ENCODE data around the gene CDK5. TPM values are rescaled to one million over a fixed set of nuclear protein-coding genes. Genes with fewer than 3 reads are reported as not detected.
"Not testable (repeated sequence)": the region's sequence is repeated elsewhere in the genome, so short reads cannot be mapped to it uniquely, and the experiment has no call there.

Gene CDK5
- polyA plus RNA-seq, 1 donor from 2014 or later, result 11.4 TPM

DNA sequence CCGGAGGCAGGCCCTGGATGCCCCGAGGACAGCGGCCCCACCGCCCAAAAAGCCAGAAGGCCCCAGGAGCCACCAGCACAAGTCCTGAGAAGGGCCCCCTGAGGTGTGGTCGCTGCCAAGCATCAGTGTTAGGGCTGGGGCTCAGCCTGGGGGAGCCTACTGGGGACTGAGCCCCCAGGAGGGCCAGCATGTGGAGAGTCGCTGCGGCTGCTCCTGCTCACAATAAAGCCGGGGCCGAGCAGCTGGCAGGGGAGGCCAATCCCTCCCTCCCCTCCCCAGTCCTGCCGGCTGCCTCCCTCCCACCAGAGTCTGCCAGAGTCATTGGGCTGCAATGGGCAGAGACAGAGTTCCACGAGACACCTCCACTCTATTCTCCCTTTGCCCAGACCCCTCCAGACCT is 12.4 kb downstream of the CDK5 start:
- H3K36me3 Mint-ChIP-seq, result no peaks in the 10 kb centered on the region
- no peaks in the 10 kb centered on the region for H3K4me1 Mint-ChIP-seq
- H3K27me3 Mint-ChIP-seq, result no peaks in the 10 kb centered on the region
- H3K27ac Mint-ChIP-seq, result peak overlapping the region in 1 of 3 donors; percentile 59
- H3K4me3 Mint-ChIP-seq, result no peak overlapping the region
- H3K9me3 Mint-ChIP-seq, result no peaks in the 10 kb centered on the region

DNA sequence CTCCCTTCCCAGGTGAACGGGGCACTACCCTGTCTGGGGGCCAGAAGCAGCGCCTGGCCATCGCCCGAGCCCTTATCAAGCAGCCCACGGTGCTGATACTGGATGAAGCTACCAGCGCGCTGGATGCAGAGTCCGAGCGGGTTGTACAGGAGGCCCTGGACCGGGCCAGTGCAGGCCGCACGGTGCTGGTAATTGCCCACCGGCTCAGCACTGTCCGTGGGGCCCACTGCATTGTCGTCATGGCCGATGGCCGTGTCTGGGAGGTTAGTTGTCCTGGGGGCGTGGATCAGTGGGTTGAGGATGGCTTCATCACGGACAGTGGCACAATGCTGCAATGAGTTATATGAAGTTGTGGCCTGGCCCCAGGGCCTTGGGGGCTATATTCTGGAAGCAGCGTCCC is 13.7 kb downstream of the CDK5 start:
- Mint-ChIP-seq H3K9me3 (no peaks in the 10 kb centered on the region), H3K36me3 (no peaks in the 10 kb centered on the region), H3K4me1 (no peaks in the 10 kb centered on the region), H3K4me3 (no peak overlapping the region), H3K27me3 (no peaks in the 10 kb centered on the region), H3K27ac (peak overlapping the region in 1 of 3 donors; percentile 59)

DNA sequence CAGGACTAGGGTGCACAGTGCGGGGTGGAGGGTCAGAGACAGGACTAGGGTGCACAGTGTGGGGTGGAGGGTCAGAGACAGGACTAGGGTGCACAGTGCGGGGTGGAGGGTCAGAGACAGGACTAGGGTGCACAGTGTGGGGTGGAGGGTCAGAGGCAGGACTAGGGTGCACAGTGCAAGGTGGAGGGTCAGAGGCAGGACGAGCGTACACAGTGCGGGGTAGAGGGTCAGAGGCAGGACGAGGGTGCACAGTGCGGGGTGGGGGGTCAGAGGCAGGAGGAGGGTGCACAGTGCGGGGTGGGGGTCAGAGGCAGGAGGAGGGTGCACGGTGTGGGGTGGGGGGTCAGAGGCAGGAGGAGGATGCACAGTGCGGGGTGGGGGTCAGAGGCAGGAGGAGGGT is 14.2 kb downstream of the CDK5 start:
- H3K4me3 Mint-ChIP-seq, H3K4me1 Mint-ChIP-seq, H3K36me3 Mint-ChIP-seq, H3K27ac Mint-ChIP-seq, H3K9me3 Mint-ChIP-seq, H3K27me3 Mint-ChIP-seq: not testable (repeated sequence)

DNA sequence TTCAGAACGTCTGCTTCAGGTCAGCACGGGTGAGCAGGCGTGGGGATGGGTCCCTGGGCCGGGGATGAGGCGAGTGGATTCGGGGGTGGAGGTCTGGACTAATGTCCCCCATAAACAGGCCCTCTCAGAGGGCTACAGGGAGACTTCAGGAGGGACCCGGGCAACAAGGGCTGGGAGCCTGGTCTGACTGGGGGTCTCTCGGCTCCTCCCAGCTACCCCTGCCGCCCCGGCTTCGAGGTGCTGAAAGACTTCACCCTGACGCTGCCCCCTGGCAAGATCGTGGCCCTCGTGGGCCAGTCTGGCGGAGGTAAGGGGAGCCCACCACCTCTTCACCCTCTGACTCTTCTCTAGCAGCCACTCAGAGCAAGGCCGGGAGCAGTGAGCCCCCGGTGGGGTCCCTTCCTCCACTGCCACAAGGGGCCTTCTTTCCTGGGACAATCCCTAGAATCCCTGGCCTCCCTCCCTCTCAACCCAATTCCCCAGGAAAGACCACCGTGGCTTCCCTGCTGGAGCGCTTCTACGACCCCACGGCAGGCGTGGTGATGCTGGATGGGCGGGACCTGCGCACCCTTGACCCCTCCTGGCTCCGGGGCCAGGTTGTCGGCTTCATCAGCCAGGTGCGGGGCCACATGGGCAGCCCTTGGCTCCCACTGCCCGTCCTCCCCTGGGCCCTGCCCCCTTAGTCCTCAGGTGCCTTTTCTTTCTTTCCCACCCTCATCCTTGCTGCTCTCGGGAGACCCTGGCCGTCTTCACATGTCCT is 16.9 kb downstream of the CDK5 start:
- Mint-ChIP-seq H3K36me3 (peaks cover 3% of the 10 kb centered on the region), H3K4me3 (no peak overlapping the region), H3K27me3 (no peaks in the 10 kb centered on the region), H3K9me3 (no peaks in the 10 kb centered on the region), H3K27ac (no peak overlapping the region), H3K4me1 (no peaks in the 10 kb centered on the region)

DNA sequence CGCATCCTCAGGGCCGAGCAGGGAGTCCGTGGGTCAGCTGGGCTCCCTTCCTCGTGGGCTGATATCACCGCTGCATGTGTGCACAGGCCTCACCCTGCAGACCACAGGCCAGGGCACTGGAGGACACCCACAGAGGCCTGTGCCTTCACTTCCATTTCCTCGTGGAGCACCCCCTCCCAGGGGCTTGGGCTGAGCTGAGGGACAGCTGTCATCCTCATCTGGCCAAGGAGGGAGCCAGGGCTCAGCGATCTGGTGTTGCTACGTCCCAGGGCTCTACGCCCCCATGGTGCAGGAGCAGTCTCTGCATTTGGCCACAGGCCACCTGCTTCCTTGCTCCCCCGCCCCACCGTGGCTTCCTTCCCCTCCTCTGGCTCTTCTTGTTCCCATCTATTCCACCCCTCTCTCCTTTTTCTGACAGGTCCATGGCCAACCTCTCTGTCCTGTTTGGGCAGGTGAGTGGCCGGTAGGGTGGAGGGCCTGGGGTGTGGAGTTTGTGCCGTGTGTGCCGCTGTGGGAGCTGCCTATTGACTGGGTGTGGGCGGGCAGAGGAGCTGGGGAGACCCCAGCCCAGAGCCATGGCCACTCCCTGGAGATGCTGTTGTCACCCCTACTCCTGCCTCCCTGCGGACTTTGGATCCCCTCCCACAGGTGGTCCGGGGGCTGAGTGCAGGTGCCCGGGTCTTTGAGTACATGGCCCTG is 17.7 kb downstream of the CDK5 start:
- Mint-ChIP-seq H3K27me3 (no peaks in the 10 kb centered on the region), H3K9me3 (no peaks in the 10 kb centered on the region), H3K4me3 (no peak overlapping the region), H3K27ac (no peak overlapping the region), H3K36me3 (peaks cover 3% of the 10 kb centered on the region), H3K4me1 (no peaks in the 10 kb centered on the region)

DNA sequence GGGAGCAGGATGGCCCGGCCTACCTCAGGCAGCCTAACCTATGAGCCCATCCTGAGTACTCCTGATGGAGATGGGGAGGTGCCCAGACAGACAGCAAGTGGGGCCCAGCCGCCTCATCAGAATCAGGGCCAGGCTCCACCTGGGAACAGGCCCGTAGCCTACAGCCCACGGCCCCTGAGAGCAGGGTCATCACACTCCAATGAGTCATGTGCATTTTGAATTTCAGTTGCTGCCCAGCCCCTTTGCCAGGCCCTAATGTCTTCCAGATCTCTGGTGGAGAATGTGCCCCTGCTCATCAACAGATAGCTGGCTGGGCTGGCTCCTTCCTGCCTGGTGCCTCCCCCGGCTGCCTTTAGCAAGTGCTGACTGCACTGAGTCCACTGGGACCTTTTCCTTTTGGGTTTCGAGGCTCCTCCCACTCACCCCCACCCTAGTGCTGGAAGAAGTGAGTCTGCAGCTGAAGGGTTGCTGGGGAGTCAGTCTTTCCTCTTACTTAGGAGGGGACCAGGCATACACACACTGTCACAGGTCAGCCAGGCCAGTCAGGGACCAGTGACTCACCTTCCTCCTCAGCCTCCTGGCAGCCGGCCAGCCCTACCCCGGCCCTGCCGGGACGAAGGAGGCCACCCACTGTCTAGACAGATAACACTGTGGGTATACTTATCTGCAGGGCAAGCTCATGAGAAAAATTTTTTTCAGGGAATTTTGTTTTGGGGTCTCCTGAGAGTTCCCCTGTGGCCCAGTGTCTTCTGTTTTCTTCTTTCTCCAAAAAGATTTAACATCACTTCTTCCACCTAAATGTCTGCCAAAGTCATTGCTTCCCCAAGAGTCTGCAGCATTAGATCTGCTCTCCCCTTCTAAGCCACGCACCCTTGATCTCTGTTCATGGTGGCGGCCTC is 18.5 kb downstream of the CDK5 start:
- no peaks in the 10 kb centered on the region for H3K27me3 Mint-ChIP-seq
- H3K27ac Mint-ChIP-seq, result peak overlapping the region in 1 of 3 donors; percentile 43
- no peaks in the 10 kb centered on the region for H3K4me1 Mint-ChIP-seq
- peaks cover 3% of the 10 kb centered on the region for H3K36me3 Mint-ChIP-seq
- H3K4me3 Mint-ChIP-seq, result no peak overlapping the region
- H3K9me3 Mint-ChIP-seq, result no peaks in the 10 kb centered on the region

DNA sequence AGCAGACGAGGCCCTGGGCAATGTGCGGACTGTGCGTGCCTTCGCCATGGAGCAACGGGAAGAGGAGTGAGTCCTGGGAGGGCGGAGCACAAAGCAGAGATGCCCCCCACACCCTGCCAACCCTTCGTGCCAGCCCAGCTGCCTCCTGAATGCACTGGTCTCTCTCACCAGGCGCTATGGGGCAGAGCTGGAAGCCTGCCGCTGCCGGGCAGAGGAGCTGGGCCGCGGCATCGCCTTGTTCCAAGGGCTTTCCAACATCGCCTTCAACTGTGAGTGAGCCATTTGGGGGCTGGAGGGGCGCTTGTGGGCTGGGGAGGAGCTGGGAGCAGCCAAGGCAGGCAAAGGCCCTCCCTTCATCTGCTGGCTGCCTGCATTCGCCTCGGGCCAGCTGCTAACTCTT is 21.8 kb downstream of the CDK5 start:
- Mint-ChIP-seq H3K4me3 (no peak overlapping the region), H3K27ac (no peak overlapping the region), H3K4me1 (peaks cover 0 to 2% (median 0%) of the 10 kb centered on the region in 3 donors), H3K36me3 (peaks cover 8% of the 10 kb centered on the region), H3K27me3 (no peaks in the 10 kb centered on the region), H3K9me3 (no peaks in the 10 kb centered on the region)

DNA sequence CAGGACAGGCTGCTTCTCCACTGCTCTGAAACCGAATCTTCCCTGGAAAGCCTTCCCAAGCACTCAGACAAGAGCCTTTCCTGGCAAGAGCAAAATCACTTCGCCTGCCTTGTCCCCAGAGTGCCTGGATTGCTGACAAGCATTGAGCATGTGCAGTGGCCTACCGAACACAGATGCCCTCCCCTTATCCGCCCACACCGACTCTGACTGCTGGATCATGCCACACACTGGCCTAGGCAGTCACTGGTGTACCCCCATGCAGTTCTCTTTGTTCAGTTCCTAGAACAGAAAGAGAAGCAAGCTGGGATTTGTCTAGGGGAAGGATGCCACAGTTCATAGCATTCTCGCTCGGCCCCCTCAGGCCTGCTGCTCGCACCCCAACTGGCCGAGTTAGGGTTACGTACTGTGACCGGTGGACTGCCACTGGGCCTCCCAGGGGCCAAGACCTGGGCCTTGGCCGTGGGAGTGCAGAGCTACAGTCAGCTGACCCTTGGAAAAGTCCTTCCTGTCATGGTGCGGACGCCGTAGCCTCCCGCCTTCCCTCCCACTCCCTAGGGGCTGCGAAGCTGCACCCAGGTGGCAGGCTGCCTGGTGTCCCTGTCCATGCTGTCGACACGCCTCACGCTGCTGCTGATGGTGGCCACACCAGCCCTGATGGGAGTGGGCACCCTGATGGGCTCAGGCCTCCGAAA is 22.5 kb downstream of the CDK5 start:
- Mint-ChIP-seq H3K9me3 (no peaks in the 10 kb centered on the region), H3K27ac (no peak overlapping the region), H3K27me3 (no peaks in the 10 kb centered on the region), H3K4me3 (no peak overlapping the region), H3K4me1 (peaks cover 0 to 2% (median 0%) of the 10 kb centered on the region in 3 donors), H3K36me3 (peaks cover 8% of the 10 kb centered on the region)

DNA sequence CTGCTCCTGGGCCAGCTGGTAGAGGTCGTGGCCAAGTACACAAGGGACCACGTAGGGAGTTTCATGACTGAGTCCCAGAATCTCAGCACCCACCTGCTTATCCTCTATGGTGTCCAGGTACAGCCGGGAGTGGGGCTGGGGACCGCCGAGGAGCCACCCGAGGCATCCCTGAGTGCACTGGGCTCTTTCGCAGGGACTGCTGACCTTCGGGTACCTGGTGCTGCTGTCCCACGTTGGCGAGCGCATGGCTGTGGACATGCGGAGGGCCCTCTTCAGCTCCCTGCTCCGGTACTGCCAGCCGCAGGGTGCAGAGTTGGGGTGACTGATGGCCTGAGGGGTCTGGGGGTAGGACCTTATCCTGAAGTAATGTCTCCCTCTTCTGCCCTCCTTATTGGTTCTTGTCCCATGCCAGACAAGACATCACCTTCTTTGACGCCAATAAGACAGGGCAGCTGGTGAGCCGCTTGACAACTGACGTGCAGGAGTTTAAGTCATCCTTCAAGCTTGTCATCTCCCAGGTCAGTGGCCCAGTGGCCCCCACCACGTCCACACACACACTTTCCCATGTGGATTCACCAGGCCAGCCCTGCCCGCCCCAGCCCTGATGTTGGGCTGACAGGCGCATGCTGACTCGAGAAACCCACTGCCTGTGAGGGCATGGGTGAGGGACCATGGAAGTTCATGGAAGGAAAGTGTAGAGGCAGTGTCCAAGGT is 23.2 kb downstream of the CDK5 start:
- no peaks in the 10 kb centered on the region for H3K27me3 Mint-ChIP-seq
- H3K9me3 Mint-ChIP-seq, result no peaks in the 10 kb centered on the region
- no peak overlapping the region for H3K27ac Mint-ChIP-seq

DNA sequence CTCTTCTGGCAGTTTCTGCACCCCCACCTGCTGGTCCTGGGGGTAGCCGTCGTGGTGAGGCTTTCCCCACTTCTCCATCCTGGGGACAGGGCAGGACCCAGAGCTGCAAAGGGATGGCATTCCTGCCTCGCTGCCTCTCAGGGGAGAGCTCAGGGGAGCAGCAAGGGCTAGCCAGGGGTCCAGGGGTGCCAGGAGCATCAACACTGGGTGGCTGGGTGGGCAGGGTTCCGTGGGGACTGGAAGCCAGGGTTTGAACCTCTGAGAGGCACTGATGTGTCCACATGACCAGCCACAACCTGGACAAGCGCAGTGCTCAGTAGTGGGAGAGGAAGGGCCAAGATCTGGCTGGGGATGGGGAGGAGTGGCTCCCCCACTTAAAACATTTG is 23.8 kb downstream of the CDK5 start:
- Mint-ChIP-seq H3K4me1 (peaks cover 2 to 6% (median 6%) of the 10 kb centered on the region in 3 donors), H3K36me3 (peaks cover 8% of the 10 kb centered on the region), H3K9me3 (no peaks in the 10 kb centered on the region), H3K4me3 (no peak overlapping the region), H3K27ac (no peak overlapping the region), H3K27me3 (no peaks in the 10 kb centered on the region)

More for the DNA sequence above, 23.2 kb downstream of the CDK5 start:
- Mint-ChIP-seq H3K4me3 (no peak overlapping the region), H3K36me3 (peaks cover 8% of the 10 kb centered on the region), H3K4me1 (peaks cover 0 to 2% (median 2%) of the 10 kb centered on the region in 3 donors)

DNA sequence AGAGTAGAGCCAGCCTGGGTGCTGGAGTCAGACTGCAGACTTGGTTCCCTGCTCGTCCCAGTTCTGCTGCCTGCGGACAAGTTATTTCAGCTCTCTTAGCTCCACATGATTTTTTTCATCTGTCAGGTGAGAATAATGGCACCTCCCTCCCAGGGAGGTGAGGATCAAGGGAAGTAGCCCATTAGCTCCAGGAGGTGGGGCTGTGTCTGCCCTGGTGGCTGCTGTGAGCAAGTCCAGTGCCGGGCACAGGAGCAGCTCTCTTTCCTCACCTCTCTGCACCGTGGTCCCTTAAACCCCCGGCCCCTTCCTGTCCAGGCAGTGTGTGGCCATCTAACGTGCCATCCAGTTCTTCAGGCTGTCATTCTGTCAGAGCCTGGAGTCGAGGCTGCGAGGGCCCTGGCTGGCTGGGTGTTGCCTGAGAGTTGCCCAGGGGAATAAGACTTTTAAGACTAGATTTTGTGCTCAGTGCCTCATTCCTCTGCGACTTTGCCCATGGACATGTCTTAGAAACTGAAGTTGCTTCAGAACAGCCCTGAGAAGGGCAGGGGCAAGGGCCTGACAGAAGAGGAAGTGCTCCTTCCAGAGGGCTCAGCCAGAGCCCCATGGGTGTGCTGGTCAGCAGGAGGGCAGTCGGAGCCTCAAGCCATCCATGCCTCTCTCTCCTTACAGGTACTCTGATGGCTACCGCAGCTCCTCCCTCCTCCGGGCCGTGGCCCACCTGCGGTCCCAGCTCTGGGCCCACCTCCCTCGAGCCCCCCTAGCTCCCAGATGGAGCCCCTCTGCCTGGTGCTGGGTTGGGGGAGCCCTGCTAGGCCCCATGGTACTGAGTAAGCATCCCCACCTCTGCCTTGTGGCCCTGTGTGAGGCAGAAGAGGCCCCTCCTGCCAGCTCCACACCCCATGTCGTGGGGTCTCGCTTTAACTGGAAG is 24.5 kb downstream of the CDK5 start:
- H3K9me3 Mint-ChIP-seq, result no peaks in the 10 kb centered on the region
- peaks cover 11% of the 10 kb centered on the region for H3K36me3 Mint-ChIP-seq
- no peaks in the 10 kb centered on the region for H3K27me3 Mint-ChIP-seq
- peak overlapping the region in 1 of 4 donors; percentile 54 for H3K4me3 Mint-ChIP-seq
- H3K27ac Mint-ChIP-seq, result peak overlapping the region in 1 of 3 donors; percentile 19
- H3K4me1 Mint-ChIP-seq, result peaks cover 9% of the 10 kb centered on the region in 3 donors

DNA sequence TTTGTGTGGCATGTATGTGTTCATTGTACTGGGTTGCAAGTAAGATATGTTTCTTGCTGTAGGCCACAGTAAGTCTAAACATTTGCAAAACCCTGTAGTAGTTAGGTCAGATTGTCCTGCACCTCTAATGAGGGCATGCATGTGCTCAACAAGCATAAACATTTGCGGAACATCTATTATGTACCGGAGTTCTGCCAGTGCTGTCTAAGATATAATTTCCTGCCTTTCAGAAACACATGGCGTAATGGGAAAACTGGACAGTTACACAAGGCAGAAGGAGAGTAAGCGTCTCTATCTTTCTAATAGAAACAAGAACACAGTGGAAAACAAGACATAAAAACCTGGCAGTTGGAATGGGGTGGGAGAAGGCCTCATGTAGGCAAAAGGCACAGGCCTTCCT is 26.7 kb downstream of the CDK5 start:
- Mint-ChIP-seq H3K36me3 (peaks cover 8% of the 10 kb centered on the region), H3K4me3 (peak overlapping the region in 1 of 4 donors; percentile 39), H3K4me1 (peaks cover 15 to 18% (median 16%) of the 10 kb centered on the region in 3 donors), H3K27me3 (no peaks in the 10 kb centered on the region), H3K9me3 (no peaks in the 10 kb centered on the region), H3K27ac (peak overlapping the region in 1 of 3 donors; percentile 49)

DNA sequence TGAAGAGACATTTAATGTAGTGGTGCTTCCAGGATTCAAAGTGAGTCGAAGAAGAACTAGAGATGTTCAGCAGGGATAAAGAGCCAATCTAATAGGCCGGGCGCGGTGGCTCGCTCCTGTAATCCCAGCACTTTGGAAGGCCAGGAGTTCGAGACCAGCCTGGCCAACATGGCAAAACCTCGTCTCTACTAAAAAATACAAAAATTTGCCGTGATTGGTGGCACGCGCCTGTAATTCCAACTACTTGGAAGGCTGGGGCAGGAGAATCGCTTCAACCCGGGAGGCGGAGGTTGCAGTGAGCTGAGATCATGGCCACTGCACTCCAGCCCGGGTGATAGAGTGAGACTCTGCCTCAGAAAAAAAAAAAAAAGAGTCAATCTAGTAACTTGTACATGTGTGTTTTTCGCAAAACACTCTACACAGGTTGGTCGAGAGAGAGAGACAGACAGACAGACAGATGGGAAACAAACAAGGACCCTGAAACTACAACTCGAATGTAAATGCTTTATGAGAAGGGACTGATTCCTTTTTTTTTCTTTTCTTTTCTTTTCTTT is 28.7 kb downstream of the CDK5 start:
- H3K9me3 Mint-ChIP-seq, result no peaks in the 10 kb centered on the region
- no peaks in the 10 kb centered on the region for H3K27me3 Mint-ChIP-seq
- H3K4me3 Mint-ChIP-seq, result peak overlapping the region; percentile 88 to 99 (median 96)
- peaks cover 15 to 18% (median 16%) of the 10 kb centered on the region in 3 donors for H3K4me1 Mint-ChIP-seq
- H3K36me3 Mint-ChIP-seq, result peaks cover 10% of the 10 kb centered on the region
- H3K27ac Mint-ChIP-seq, result peak overlapping the region; percentile 97 to 100 (median 99)
